ENCODE measurements around the gene TWNK. TPM values are rescaled to one million over a fixed set of nuclear protein-coding genes. Genes with fewer than 3 reads are reported as not detected.

Gene TWNK
- total and polyA plus RNA-seq, 10 of the 15 experiments (the other 5 are each of a cell fraction or from before 2014, with no cell fraction given), result 13.6 to 32.8 (median 18.0) TPM

- peaks cover 10% of the 10 kb centered on the region for H3K79me2 ChIP-seq (ENCODE audit: control insufficient read depth, insufficient read depth, low read length)
- H2AFZ ChIP-seq (ENCODE audit: control insufficient read depth, low read depth, low read length), result no peak overlapping the region
- DNase-seq (ENCODE audit: low read depth, low spot score) (no peak), FAIRE-seq (no peak), ATAC-seq (no peak)
- in situ Hi-C loops (cut with MboI), result no loop called here
- ChIA-PET SMC1A (ENCODE audit: uncharacterized antibody, unreplicated experiment) (no interaction called here), CTCF (interaction anchor here (2.3 to 3.7 kb wide), 2 partner anchors 10 to 13 kb away, joined by 7 to 21 read pairs; no protein-coding TSS in a partner anchor), RAD21 (ENCODE audit: unreplicated experiment) (interaction anchor here (4.6 kb wide), 1 partner anchor 14 kb away, joined by 26 read pairs; no protein-coding TSS in a partner anchor), POLR2A (no interaction called here)
- intact Hi-C loops (cut with micrococcal nuclease; ENCODE audit: unreplicated experiment), result no loop called here
- peaks cover 0 to 2% of the 10 kb centered on the region in 2 experiments; a peak in 3 of 4 replicates for H3K36me3 ChIP-seq (ENCODE audit: control insufficient read depth in 2 of 2, insufficient read depth in 2 of 2, low read length in 1 of 2)
- H3K4me1 ChIP-seq (ENCODE audit: control insufficient read depth, insufficient read depth, low read length), result peaks cover 16% of the 10 kb centered on the region
- no peaks in the 10 kb centered on the region for H3K27me3 ChIP-seq (replicated peaks in 1 of 2; ENCODE audit: control insufficient read depth in 2 of 2, insufficient read depth in 2 of 2, low read length in 1 of 2)
- H3K9me3 ChIP-seq (replicated peaks; ENCODE audit: control insufficient read depth, insufficient read depth, low read length), result no peaks in the 10 kb centered on the region
- BruUV-seq (replicated peaks), result no TSS peak
- H3K4me2 ChIP-seq (ENCODE audit: control insufficient read depth, insufficient read depth), result 0 out of 2 replicates have a peak overlapping the region, but pooled peaks have one; percentile 17
- no peaks in the 10 kb centered on the region for H4K20me1 ChIP-seq (ENCODE audit: control insufficient read depth, insufficient read depth)
- H3K9ac ChIP-seq (ENCODE audit: control insufficient read depth, insufficient read depth, low read length), result no peak overlapping the region
- no peak overlapping the region for H3K4me3 ChIP-seq
- no peak overlapping the region for H3K27ac ChIP-seq (ENCODE audit: control insufficient read depth, insufficient read depth)
- WGBS (ENCODE audit: insufficient coverage, insufficient replicate concordance, low lambda C conversion rate, missing lambda C conversion rate), result 100% methylated on average over 9 of the region's 12 CpGs
- no peak for TF ChIP-seq ZSCAN29 (IDR thresholded peaks at IDR 0.05)
- no peak for TF ChIP-seq ATF3 (IDR thresholded peaks at IDR 0.05; ENCODE audit: borderline replicate concordance, extremely low read depth, low read depth, low read length)
- no peak for TF ChIP-seq NR2F1 (conservative IDR thresholded peaks at IDR 0.05)
- no peak for TF ChIP-seq SIX5 (IDR thresholded peaks at IDR 0.05; ENCODE audit: low read depth, low read length, severe bottlenecking)
- TF ChIP-seq CBX3 (IDR thresholded peaks at IDR 0.05; ENCODE audit: borderline replicate concordance, low read depth), result no peak
- TF ChIP-seq E2F4 (IDR thresholded peaks at IDR 0.05; ENCODE audit: low read depth, low read length), result no peak
- TF ChIP-seq, protein P1, sequence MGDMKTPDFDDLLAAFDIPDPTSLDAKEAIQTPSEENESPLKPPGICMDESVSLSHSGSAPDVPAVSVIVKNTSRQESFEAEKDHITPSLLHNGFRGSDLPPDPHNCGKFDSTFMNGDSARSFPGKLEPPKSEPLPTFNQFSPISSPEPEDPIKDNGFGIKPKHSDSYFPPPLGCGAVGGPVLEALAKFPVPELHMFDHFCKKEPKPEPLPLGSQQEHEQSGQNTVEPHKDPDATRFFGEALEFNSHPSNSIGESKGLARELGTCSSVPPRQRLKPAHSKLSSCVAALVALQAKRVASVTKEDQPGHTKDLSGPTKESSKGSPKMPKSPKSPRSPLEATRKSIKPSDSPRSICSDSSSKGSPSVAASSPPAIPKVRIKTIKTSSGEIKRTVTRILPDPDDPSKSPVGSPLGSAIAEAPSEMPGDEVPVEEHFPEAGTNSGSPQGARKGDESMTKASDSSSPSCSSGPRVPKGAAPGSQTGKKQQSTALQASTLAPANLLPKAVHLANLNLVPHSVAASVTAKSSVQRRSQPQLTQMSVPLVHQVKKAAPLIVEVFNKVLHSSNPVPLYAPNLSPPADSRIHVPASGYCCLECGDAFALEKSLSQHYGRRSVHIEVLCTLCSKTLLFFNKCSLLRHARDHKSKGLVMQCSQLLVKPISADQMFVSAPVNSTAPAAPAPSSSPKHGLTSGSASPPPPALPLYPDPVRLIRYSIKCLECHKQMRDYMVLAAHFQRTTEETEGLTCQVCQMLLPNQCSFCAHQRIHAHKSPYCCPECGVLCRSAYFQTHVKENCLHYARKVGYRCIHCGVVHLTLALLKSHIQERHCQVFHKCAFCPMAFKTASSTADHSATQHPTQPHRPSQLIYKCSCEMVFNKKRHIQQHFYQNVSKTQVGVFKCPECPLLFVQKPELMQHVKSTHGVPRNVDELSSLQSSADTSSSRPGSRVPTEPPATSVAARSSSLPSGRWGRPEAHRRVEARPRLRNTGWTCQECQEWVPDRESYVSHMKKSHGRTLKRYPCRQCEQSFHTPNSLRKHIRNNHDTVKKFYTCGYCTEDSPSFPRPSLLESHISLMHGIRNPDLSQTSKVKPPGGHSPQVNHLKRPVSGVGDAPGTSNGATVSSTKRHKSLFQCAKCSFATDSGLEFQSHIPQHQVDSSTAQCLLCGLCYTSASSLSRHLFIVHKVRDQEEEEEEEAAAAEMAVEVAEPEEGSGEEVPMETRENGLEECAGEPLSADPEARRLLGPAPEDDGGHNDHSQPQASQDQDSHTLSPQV (IDR thresholded peaks at IDR 0.05), result no peak
- no peak for TF ChIP-seq RUNX3 (IDR thresholded peaks at IDR 0.05; ENCODE audit: low read length)
- no peak for TF ChIP-seq NRF1 (conservative IDR thresholded peaks at IDR 0.05; ENCODE audit: low read depth, low read length)
- TF ChIP-seq ZBTB11 (CRISPR knock-in tag; IDR thresholded peaks at IDR 0.05), result no peak
- no peak for TF ChIP-seq ETV6 (conservative IDR thresholded peaks at IDR 0.05 in 1 of 2, IDR thresholded peaks at IDR 0.05 in 1 of 2; ENCODE audit: borderline replicate concordance in 1 of 2, low read depth in 1 of 2)
- no peak for TF ChIP-seq RBBP5 (conservative IDR thresholded peaks at IDR 0.05)
- TF ChIP-seq WRNIP1 (IDR thresholded peaks at IDR 0.05; ENCODE audit: borderline replicate concordance, low read depth, low read length), result no peak
These were observed 13.7 kb downstream of the TWNK start for GRCh38 chr10:101000915-101001658.
